Measurements from ENCODE around the gene PTOV1.

PTOV1 gene

DNA sequence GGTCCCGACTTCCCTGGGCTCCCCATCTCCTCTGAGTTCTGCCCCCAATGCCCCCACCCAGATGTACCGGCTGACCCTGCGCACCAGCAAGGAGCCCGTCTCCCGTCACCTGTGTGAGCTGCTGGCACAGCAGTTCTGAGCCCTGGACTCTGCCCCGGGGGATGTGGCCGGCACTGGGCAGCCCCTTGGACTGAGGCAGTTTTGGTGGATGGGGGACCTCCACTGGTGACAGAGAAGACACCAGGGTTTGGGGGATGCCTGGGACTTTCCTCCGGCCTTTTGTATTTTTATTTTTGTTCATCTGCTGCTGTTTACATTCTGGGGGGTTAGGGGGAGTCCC is 44.4 kb upstream of the PTOV1 start:
- H3K4me3 ChIP-seq (ENCODE audit: low read depth, low read length), result no peak overlapping the region
- TF ChIP-seq, protein P1, sequence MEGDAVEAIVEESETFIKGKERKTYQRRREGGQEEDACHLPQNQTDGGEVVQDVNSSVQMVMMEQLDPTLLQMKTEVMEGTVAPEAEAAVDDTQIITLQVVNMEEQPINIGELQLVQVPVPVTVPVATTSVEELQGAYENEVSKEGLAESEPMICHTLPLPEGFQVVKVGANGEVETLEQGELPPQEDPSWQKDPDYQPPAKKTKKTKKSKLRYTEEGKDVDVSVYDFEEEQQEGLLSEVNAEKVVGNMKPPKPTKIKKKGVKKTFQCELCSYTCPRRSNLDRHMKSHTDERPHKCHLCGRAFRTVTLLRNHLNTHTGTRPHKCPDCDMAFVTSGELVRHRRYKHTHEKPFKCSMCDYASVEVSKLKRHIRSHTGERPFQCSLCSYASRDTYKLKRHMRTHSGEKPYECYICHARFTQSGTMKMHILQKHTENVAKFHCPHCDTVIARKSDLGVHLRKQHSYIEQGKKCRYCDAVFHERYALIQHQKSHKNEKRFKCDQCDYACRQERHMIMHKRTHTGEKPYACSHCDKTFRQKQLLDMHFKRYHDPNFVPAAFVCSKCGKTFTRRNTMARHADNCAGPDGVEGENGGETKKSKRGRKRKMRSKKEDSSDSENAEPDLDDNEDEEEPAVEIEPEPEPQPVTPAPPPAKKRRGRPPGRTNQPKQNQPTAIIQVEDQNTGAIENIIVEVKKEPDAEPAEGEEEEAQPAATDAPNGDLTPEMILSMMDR (IDR thresholded peaks at IDR 0.05; ENCODE audit: insufficient read depth, low read depth, low read length, missing control alignments), result no peak
- DNase-seq (ENCODE audit: low read depth), result no peak

DNA sequence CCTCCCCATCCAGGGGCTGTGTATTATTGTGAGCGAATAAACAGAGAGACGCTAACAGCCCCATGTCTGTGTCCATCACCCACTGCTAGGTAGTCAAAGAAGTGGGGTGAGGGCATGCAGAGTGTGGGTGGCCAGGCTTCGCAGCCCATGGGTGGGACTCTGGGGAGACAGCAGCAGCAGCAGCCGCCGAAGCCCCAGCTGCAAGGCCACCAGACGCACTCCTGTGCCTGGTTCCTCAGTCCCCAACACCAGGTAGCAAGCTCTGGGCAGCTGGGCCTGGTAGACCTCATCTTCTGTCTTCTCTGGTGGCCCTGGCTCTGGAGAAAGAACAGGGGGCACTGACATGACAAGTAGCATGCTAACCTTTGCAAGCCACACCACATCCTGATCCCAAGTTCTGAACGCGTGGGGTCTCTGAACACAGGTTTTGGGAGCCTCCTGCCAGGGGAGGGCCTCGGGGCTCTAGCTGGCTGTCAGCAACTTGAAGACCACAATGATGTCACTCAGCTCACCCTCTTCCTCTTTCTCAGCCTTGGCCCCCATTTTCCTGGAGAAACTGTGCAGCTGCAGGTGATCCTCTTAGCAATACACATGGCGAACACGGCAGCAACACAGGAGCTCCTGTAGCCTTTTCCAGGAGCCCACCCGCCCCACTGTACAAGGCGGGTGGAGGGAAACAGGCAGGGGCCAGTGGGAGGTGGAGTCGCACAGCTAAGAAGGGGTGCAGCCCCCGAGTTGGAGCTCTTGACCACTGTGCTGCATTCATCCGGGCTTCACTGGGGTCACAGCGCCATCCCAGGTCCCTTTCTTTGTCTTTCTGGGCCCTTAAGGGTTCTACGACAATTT is 43.7 kb upstream of the PTOV1 start:
- DNase-seq (ENCODE audit: low read depth), result no peak
- H3K4me3 ChIP-seq (ENCODE audit: low read depth, low read length), result no peak overlapping the region
- TF ChIP-seq, protein P1 (IDR thresholded peaks at IDR 0.05; ENCODE audit: insufficient read depth, low read depth, low read length, missing control alignments), result no peak

DNA sequence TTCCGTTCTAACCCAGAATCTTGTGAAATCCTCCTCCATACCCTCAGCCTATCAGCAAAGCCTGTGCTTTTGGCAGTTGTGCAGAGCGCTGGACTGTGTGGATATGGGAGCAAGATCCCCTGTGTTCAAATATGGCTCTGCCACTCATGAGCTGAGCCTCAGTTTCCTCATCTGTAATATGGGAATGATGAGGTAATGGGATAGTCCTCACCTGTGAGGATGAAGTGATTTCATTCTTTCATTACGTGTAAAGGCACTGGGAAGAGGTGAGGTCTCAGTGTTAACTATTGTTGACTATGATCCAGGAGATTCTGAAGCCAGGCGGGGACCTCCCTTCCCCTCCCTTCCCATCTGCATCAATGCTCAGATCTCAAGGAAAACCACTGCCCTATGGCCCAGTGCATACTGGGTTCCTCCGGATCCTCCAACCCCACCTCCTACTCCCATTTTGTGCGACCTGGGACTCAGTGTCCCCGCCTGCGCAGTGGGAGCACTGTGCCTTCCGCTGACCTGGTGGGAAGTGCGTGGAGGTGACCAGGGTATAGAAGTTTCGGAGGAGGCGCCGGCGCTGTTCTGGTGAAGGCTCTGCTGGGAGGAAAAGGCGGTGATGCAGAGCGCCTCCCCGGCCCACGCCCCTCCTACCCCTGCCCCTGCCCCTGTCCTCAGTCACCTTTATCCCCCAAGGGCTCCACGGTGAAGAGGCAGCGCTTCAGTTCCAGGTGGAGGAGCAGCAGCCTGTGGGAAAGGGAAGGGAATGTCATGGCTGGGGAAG is 42.9 kb upstream of the PTOV1 start:
- TF ChIP-seq, protein P1 (IDR thresholded peaks at IDR 0.05; ENCODE audit: insufficient read depth, low read depth, low read length, missing control alignments), result no peak
- DNase-seq (ENCODE audit: low read depth), result no peak
- no peak overlapping the region for H3K4me3 ChIP-seq (ENCODE audit: low read depth, low read length)

DNA sequence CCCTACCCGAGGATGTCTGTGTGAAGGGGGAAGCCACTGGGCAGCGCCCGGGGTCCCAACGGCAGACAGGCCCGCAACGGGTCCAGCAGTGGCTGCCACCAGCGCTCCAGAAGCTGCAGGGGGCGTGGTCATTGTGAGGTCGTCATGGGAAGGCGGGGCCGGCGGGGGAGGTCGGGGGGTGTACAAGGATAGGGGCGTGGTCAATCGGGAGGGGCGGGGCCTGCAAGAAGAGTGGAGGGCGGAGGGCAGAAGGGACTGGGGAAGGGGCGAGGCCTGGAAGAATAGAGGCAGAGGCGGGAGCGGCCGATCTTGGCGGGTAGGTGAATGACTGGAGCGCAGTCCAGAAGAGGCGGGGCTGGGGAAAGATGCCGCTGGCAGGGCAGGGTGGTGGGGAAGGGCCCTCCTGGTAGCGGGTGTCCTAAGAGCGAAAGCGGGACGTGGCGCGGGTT is 42.2 kb upstream of the PTOV1 start:
- TF ChIP-seq, protein P1 (IDR thresholded peaks at IDR 0.05; ENCODE audit: insufficient read depth, low read depth, low read length, missing control alignments), result no peak
- peak overlapping the region; percentile 54 for H3K4me3 ChIP-seq (ENCODE audit: low read depth, low read length)
- peak; percentile 87 for DNase-seq (ENCODE audit: low read depth)

DNA sequence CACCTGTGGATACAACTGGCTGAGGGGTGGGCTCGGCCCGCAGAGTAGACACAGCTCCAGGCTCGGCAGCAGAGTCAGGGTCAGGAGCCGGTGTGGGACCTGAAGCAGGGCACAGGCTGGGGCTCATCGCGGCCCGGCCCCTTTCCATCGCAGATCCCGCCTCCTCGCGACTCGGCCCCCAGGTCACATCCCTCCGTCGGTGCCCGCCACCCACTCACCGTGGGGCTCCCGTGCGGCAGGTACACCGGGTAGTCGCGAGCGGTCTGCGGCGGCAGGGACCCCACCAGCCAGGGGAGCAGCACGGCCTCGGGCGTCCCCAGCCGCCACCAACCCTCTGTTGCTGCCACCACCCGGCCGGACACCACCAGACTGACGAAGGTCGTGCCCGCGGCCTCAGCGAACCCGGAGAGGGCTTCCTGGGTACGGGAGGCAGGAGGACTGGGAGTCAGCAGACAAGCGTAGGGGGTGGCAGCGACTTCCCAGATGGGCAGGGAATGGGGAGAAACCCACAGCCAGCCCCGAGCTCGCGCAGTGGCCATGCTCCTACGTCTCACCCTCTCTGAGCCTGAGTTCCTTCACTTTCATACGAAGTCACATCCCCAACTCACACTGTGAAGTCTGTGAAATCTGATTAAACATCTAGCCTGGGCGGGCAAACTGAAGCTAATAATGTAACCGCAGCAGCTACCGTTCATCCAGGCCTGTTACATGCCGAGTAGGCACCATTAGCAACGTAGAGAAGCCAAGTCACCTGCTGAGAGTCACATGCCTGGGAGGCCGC is 41.6 kb upstream of the PTOV1 start:
- peak overlapping the region; percentile 54 for H3K4me3 ChIP-seq (ENCODE audit: low read depth, low read length)
- peak; percentile 33 for DNase-seq (ENCODE audit: low read depth)
- TF ChIP-seq, protein P1 (IDR thresholded peaks at IDR 0.05; ENCODE audit: insufficient read depth, low read depth, low read length, missing control alignments), result no peak

DNA sequence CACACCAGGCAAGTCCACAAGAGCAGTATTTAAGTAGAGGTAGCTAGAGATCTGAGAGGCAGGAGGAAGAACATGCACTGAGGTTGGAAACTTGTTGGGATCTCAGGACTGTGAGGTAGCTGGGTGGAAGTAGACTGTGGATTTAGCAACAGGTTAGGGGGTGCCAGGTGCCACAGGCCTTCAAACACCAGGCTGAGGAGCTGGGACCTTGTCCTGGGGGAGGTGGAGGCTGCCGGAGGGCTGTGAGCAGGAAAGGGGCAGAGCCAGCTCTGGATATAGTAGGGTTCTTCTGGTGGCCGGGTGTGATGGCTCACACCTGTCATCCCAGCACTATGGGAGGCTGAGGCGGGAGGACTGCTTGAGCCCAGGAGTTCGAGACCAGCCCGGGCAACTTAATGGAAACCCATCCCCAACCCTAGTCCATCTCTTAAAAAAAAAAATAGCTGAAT is 41.0 kb upstream of the PTOV1 start:
- no peak overlapping the region for H3K4me3 ChIP-seq (ENCODE audit: low read depth, low read length)
- no peak for DNase-seq (ENCODE audit: low read depth)
- TF ChIP-seq, protein P1 (IDR thresholded peaks at IDR 0.05; ENCODE audit: insufficient read depth, low read depth, low read length, missing control alignments), result no peak

Data from GM12865 (cell line).